H1 (cell line): ENCODE measurements around the gene ORC3. TPM values are rescaled to one million over a fixed set of nuclear protein-coding genes. Genes with fewer than 3 reads are reported as not detected.

ENCODE experiments used
- CTCF ChIA-PET: fragments of 300-600 bp; sonication (Branson Sonifier 250); formaldehyde crosslinking; loops from one replicate; lab custom pipeline; 2021; ENCODE audit not compliant: partially characterized antibody; lab: Charles Lee
- POLR2A ChIA-PET: fragments of 300-600 bp; sonication (Branson Sonifier 250); formaldehyde crosslinking; loops from one replicate; lab custom pipeline; 2021; ENCODE audit warnings: inconsistent platforms; ENCODE audit not compliant: partially characterized antibody; lab: Charles Lee
- DNase-seq, 2 experiments: peaks; one replicate each; pipeline versions ENCODE4 v3.0.0 to v3.0.0-alpha.2; 2010 to 2022; ENCODE audit warnings: low spot score in 2 of 2, low read depth in 1 of 2, mixed read lengths in 1 of 2
- FAIRE-seq: peaks from 2 replicates; lab custom pipeline; 2011; peaks lifted over from hg19 to GRCh38; lab: Jason Lieb, UNC
- H2AFZ ChIP-seq: 2 replicates; pipeline ENCODE4 v1.8.1; 2012; ENCODE audit warnings: low read length, inconsistent platforms
- H2AK5ac ChIP-seq: 2 replicates; pipeline ENCODE4 v1.6.1; 2013; ENCODE audit warnings: low read depth, low read length
- H2BK120ac ChIP-seq: replicated peaks from 2 replicates; pipeline ENCODE3; 2013; ENCODE audit warnings: low read depth, low read length, inconsistent platforms
- H2BK12ac ChIP-seq: 2 replicates; pipeline ENCODE4 v1.6.1; 2013; ENCODE audit warnings: low read depth, low read length
- H2BK15ac ChIP-seq: 2 replicates; pipeline ENCODE4 v1.6.1; 2013; ENCODE audit warnings: low read length
- H2BK20ac ChIP-seq: 2 replicates; pipeline ENCODE4 v1.6.1; 2013; ENCODE audit warnings: low read length
- H2BK5ac ChIP-seq: 2 replicates; pipeline ENCODE4 v1.6.1; 2013; ENCODE audit warnings: low read depth, low read length
- H3K14ac ChIP-seq: 2 replicates; pipeline ENCODE4 v1.6.1; 2013; ENCODE audit warnings: inconsistent platforms; ENCODE audit not compliant: insufficient read length
- H3K18ac ChIP-seq: 2 replicates; pipeline ENCODE4 v1.6.1; 2013; ENCODE audit warnings: low read length; ENCODE audit errors: extremely low read depth
- H3K23ac ChIP-seq: 2 replicates; pipeline ENCODE4 v1.6.1; 2013; ENCODE audit warnings: inconsistent platforms; ENCODE audit not compliant: insufficient read length
- H3K23me2 ChIP-seq: 2 replicates; pipeline ENCODE4 v1.6.1; 2013; ENCODE audit warnings: low read depth, low read length
- H3K27ac ChIP-seq: 2 replicates; pipeline ENCODE4 v1.6.1; 2011; ENCODE audit warnings: low read depth, low read length, inconsistent platforms
- H3K27me3 ChIP-seq, 4 experiments: replicated peaks in 1 of 4; 1 replicate in 1 of 4; 2 replicates in 3 of 4; pipeline versions ENCODE4 v1.6.1 to v1.8.1; 2011 to 2013; ENCODE audit warnings: low read length in 3 of 4, mild to moderate bottlenecking in 3 of 4, inconsistent platforms in 2 of 4, mixed read lengths in 2 of 4, moderate library complexity in 1 of 4; ENCODE audit not compliant: control insufficient read depth in 3 of 4, insufficient read depth in 3 of 4; ENCODE audit errors: extremely low read depth in 1 of 4
- H3K36me3 ChIP-seq, 4 experiments: 2 replicates each; pipeline versions ENCODE4 v1.6.1 to v1.8.1; 2011 to 2013; ENCODE audit warnings: mild to moderate bottlenecking in 4 of 4, low read length in 3 of 4, moderate library complexity in 2 of 4, control low read depth in 1 of 4, inconsistent platforms in 1 of 4; ENCODE audit not compliant: insufficient read depth in 4 of 4, control insufficient read depth in 2 of 4
- H3K4ac ChIP-seq: replicated peaks from 2 replicates; pipeline ENCODE3; 2013; ENCODE audit warnings: low read length, low read depth, mixed read lengths, inconsistent platforms; ENCODE audit not compliant: insufficient read length
- H3K4me1 ChIP-seq, 4 experiments: replicated peaks in 1 of 4; 1 replicate in 1 of 4; 2 replicates in 3 of 4; pipeline versions ENCODE4 v1.6.1 to v1.8.1; 2011 to 2013; ENCODE audit warnings: low read length in 3 of 4, inconsistent platforms in 2 of 4, mixed read lengths in 1 of 4; ENCODE audit not compliant: insufficient read depth in 4 of 4, control insufficient read depth in 3 of 4
- H3K4me2 ChIP-seq, 2 experiments: 2 replicates each; pipeline versions ENCODE4 v1.6.1 to v1.8.1; 2011 to 2013; ENCODE audit warnings: low read depth in 2 of 2, low read length in 2 of 2, control low read depth in 1 of 2, inconsistent platforms in 1 of 2, mild to moderate bottlenecking in 1 of 2; ENCODE audit not compliant: insufficient read depth in 1 of 2
- H3K4me3 ChIP-seq, 4 experiments: fragments of 200-600, 300-600 bp in 1 of 4; sonication (generic), shearing (Covaris generic), sonication (Bioruptor Twin) in 1 of 4; 2 replicates each; pipeline versions ENCODE4 v1.5.1 to v1.8.1; 2011 to 2016; ENCODE audit warnings: low read length in 4 of 4, low read depth in 3 of 4, control low read depth in 2 of 4, inconsistent platforms in 2 of 4, mild to moderate bottlenecking in 2 of 4, mixed read lengths in 1 of 4, moderate library complexity in 1 of 4; ENCODE audit not compliant: insufficient read depth in 2 of 4; ENCODE audit errors: extremely low read depth in 1 of 4
- H3K56ac ChIP-seq: replicated peaks from 2 replicates; pipeline ENCODE3; 2013; ENCODE audit warnings: low read depth, mild to moderate bottlenecking, mixed read lengths, low read length, inconsistent platforms; ENCODE audit not compliant: insufficient read length
- H3K79me1 ChIP-seq: 2 replicates; pipeline ENCODE4 v1.6.1; 2013; ENCODE audit warnings: low read depth, low read length, control low read depth
- H3K79me2 ChIP-seq, 2 experiments: 2 replicates each; pipeline versions ENCODE4 v1.6.1 to v1.8.1; 2012 to 2013; ENCODE audit warnings: low read length in 2 of 2, mild to moderate bottlenecking in 2 of 2, inconsistent platforms in 1 of 2; ENCODE audit not compliant: insufficient read depth in 2 of 2, control insufficient read depth in 1 of 2
- H3K9ac ChIP-seq, 4 experiments: replicated peaks in 1 of 4; 1 replicate in 1 of 4; 2 replicates in 3 of 4; pipeline versions ENCODE4 v1.6.1 to v1.8.1; 2011 to 2013; ENCODE audit warnings: low read depth in 3 of 4, low read length in 3 of 4, control low read depth in 2 of 4, mild to moderate bottlenecking in 2 of 4, moderate library complexity in 2 of 4, inconsistent platforms in 1 of 4; ENCODE audit errors: extremely low read depth in 1 of 4
- H3K9me3 ChIP-seq, 2 experiments: 2 replicates each; pipeline versions ENCODE4 v1.6.1 to v1.8.1; 2012 to 2013; ENCODE audit warnings: mild to moderate bottlenecking in 2 of 2, moderate library complexity in 2 of 2, control low read depth in 1 of 2, inconsistent platforms in 1 of 2, low read depth in 1 of 2, low read length in 1 of 2, mixed read lengths in 1 of 2; ENCODE audit not compliant: insufficient read depth in 2 of 2
- H4K20me1 ChIP-seq, 2 experiments: replicated peaks in 1 of 2; 2 replicates each; pipeline versions ENCODE3 to v1.8.1; 2011 to 2013; ENCODE audit warnings: inconsistent platforms in 2 of 2, low read length in 2 of 2, mild to moderate bottlenecking in 1 of 2; ENCODE audit not compliant: insufficient read depth in 2 of 2, control insufficient read depth in 1 of 2
- H4K5ac ChIP-seq: 2 replicates; pipeline ENCODE4 v1.6.1; 2013; ENCODE audit warnings: low read length, low read depth, mixed read lengths, inconsistent platforms; ENCODE audit not compliant: insufficient read length
- H4K8ac ChIP-seq: 2 replicates; pipeline ENCODE4 v1.8.0; 2013; ENCODE audit warnings: mild to moderate bottlenecking, moderate library complexity, low read length, inconsistent platforms; ENCODE audit not compliant: insufficient read depth; ENCODE audit errors: extremely low read depth
- H4K91ac ChIP-seq: replicated peaks from 2 replicates; pipeline ENCODE3; 2013; ENCODE audit warnings: low read length, mixed read lengths, inconsistent platforms; ENCODE audit not compliant: insufficient read length
- CHD1 ChIP-seq: IDR thresholded peaks from 2 replicates; pipeline ENCODE4 v1.6.1; 2012; ENCODE audit warnings: low read depth, low read length, improper control_type of control experiment
- CTBP2 ChIP-seq: IDR thresholded peaks from 2 replicates; pipeline ENCODE4 v1.7.0; 2011; ENCODE audit warnings: borderline replicate concordance, mild to moderate bottlenecking, moderate library complexity, mixed read lengths, low read length; ENCODE audit not compliant: insufficient read depth, insufficient read length
- RAD21 ChIP-seq, 2 experiments: IDR thresholded peaks in 1 of 2; conservative IDR thresholded peaks in 1 of 2; 2 replicates each; pipeline ENCODE4 v1.6.1; 2011; ENCODE audit warnings: low read depth in 2 of 2, low read length in 2 of 2, improper control_type of control experiment in 1 of 2, inconsistent platforms in 1 of 2, mild to moderate bottlenecking in 1 of 2, moderate library complexity in 1 of 2
- RFX5 ChIP-seq: IDR thresholded peaks from 2 replicates; pipeline ENCODE4 v1.6.1; 2011; ENCODE audit warnings: low read depth, low read length, improper control_type of control experiment, borderline replicate concordance
- WGBS, 2 experiments: shearing (Covaris generic) in 1 of 2; methylation state at CpG; one replicate each; pipeline versions ENCODE4 v1.1.6 to v1.1.7; 2013 to 2015; ENCODE audit warnings: low lambda C conversion rate in 2 of 2, mixed read lengths in 2 of 2, inconsistent platforms in 1 of 2, low coverage in 1 of 2, missing lambda C conversion rate in 1 of 2; ENCODE audit not compliant: insufficient replicate concordance in 2 of 2, insufficient coverage in 1 of 2, insufficient read length in 1 of 2; ENCODE audit errors: extremely low coverage in 1 of 2, missing lambda C conversion rate in 1 of 2; 5-methylcytosine and 5-hydroxymethylcytosine counted together
- polyA plus RNA-seq, 7 experiments: library from polyadenylated mRNA; depleted of rRNA in 3 of 7; stranded (reverse) in 5 of 7; unstranded in 2 of 7; fragments of >200 nt in 5 of 7; fragments of 200-250 nt in 2 of 7; gene quantifications; 1 replicate in 5 of 7; 2 replicates in 1 of 7; 4 replicates in 1 of 7; pipeline versions ENCODE4 v1.2.1 to v1.2.3, GENCODE V29; 2011 to 2013; ENCODE audit warnings: missing spikeins in 2 of 7, mixed read lengths in 2 of 7
- total RNA-seq: library from RNA; stranded (reverse); fragmentation: NEBNext Ultra II Directional; extraction: Animal tissue kit (Norgen Biotek cat#: 25700); gene quantifications from 2 replicates; pipeline ENCODE4 v1.2.1, GENCODE V29; 2021
- TF ChIP-seq, protein P1 (sequence below): IDR thresholded peaks from 2 replicates; pipeline ENCODE4 v1.6.1; 2011; ENCODE audit warnings: low read depth, mild to moderate bottlenecking, low read length; ENCODE audit not compliant: insufficient read depth

Gene ORC3
- total and polyA plus RNA-seq, 2 of the 8 experiments (the other 6 are each of a cell fraction or from before 2014, with no cell fraction given): 35.9 to 60.9 TPM

DNA sequence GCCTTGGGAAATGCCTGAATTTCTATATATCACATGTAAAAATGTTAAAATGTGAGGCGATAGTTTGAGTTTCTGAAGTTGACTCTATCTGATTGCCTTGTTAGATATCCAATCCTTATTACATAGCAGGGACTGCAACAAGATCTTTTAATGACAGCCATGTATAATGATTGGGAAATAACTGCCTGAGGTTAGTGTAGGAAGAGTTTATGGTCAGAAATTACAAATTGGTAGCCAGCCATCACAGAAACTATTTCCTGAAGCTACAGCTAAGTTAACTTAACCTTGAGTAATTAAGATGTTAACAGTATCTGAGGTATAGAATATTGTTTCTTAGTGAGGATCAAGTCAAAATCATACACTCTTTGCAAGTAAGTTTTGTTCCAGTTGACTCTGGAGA is 71.1 kb downstream of the ORC3 start:
- Histone ChIP-seq H2BK20ac (no peak overlapping the region), H2BK120ac (no peak overlapping the region), H4K8ac (no peak overlapping the region), H3K4me2 (no peak overlapping the region), H2BK12ac (no peak overlapping the region), H3K23me2 (no peaks in the 10 kb centered on the region), H4K20me1 (no peaks in the 10 kb centered on the region), H3K23ac (no peak overlapping the region), H3K56ac (no peak overlapping the region), H3K9me3 (no peaks in the 10 kb centered on the region), H3K27ac (no peak overlapping the region), H2BK5ac (no peak overlapping the region), H3K4me1 (no peaks in the 10 kb centered on the region), H3K36me3 (peaks cover 0 to 53% (median 19%) of the 10 kb centered on the region in 4 experiments; a peak in 7 of 8 replicates), H3K4me3 (no peak overlapping the region), H2AK5ac (no peak overlapping the region), H3K9ac (no peak overlapping the region), H3K27me3 (no peaks in the 10 kb centered on the region), H2AFZ (no peak overlapping the region), H3K4ac (no peak overlapping the region), H4K91ac (no peak overlapping the region), H3K18ac (no peak overlapping the region), H4K5ac (no peak overlapping the region), H2BK15ac (no peak overlapping the region), H3K14ac (no peak overlapping the region), H3K79me2 (no peaks in the 10 kb centered on the region), H3K79me1 (no peaks in the 10 kb centered on the region)
- 100% methylated on average over 1 of the region's 1 CpG; no CpG with 5 or more reads in 1 of the 2 experiments for WGBS, 2 experiments
- CTCF ChIA-PET: no interaction called here
- DNase-seq (no peak), FAIRE-seq (no peak)
- POLR2A ChIA-PET: no interaction called here
- TF ChIP-seq CHD1: no peak
- TF ChIP-seq RAD21 (IDR thresholded peaks at IDR 0.05 in 1 of 2, conservative IDR thresholded peaks at IDR 0.05 in 1 of 2; ENCODE audit: low read depth in 2 of 2, low read length in 2 of 2): no peak
- no peak for TF ChIP-seq CTBP2
- no peak for TF ChIP-seq RFX5
- TF ChIP-seq, protein P1, sequence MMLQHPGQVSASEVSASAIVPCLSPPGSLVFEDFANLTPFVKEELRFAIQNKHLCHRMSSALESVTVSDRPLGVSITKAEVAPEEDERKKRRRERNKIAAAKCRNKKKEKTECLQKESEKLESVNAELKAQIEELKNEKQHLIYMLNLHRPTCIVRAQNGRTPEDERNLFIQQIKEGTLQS: no peak
